H9 (cell line): ENCODE data around the gene PRODH. TPM values are rescaled to one million over a fixed set of nuclear protein-coding genes. Genes with fewer than 3 reads are reported as not detected.
"Not testable (repeated sequence)": the region's sequence is repeated elsewhere in the genome, so short reads cannot be mapped to it uniquely, and the experiment has no call there.

ENCODE experiments used
- DNase-seq: peaks from one replicate; pipeline ENCODE4 v3.0.0-alpha.2; 2017
- H2AFZ ChIP-seq: one replicate; pipeline ENCODE4 v1.6.1; 2013; ENCODE audit warnings: mild to moderate bottlenecking, low read length, control low read depth, moderate library complexity
- H2AK5ac ChIP-seq: 2 replicates; pipeline ENCODE4 v1.6.1; 2013; ENCODE audit warnings: low read length, control low read depth, mixed read lengths; ENCODE audit not compliant: insufficient read length
- H2BK120ac ChIP-seq: one replicate; pipeline ENCODE4 v1.6.1; 2013; ENCODE audit warnings: low read depth, mild to moderate bottlenecking, low read length, control low read depth, inconsistent platforms; ENCODE audit not compliant: poor library complexity, severe bottlenecking
- H2BK12ac ChIP-seq: 2 replicates; pipeline ENCODE4 v1.6.1; 2013; ENCODE audit warnings: low read length, control low read depth, mixed read lengths, low read depth; ENCODE audit not compliant: insufficient read length
- H2BK15ac ChIP-seq: 2 replicates; pipeline ENCODE4 v1.6.1; 2013; ENCODE audit warnings: low read depth, low read length, control low read depth
- H2BK20ac ChIP-seq: one replicate; pipeline ENCODE4 v1.6.1; 2013; ENCODE audit warnings: low read depth, mild to moderate bottlenecking, low read length, control low read depth, inconsistent platforms; ENCODE audit not compliant: poor library complexity, severe bottlenecking
- H2BK5ac ChIP-seq: 2 replicates; pipeline ENCODE4 v1.6.1; 2013; ENCODE audit warnings: low read length, control low read depth, mixed read lengths; ENCODE audit not compliant: insufficient read length
- H3K14ac ChIP-seq: 2 replicates; pipeline ENCODE4 v1.6.1; 2013; ENCODE audit warnings: low read length, control low read depth; ENCODE audit not compliant: insufficient read depth
- H3K18ac ChIP-seq: 2 replicates; pipeline ENCODE4 v1.6.1; 2013; ENCODE audit warnings: low read depth, mild to moderate bottlenecking, mixed read lengths, low read length, control low read depth; ENCODE audit not compliant: insufficient read length
- H3K23ac ChIP-seq: 2 replicates; pipeline ENCODE4 v1.6.1; 2013; ENCODE audit warnings: low read length, control low read depth, mixed read lengths, low read depth; ENCODE audit not compliant: insufficient read length
- H3K23me2 ChIP-seq: 2 replicates; pipeline ENCODE4 v1.6.1; 2013; ENCODE audit warnings: low read depth, mild to moderate bottlenecking, mixed read lengths, low read length, control low read depth; ENCODE audit not compliant: insufficient read length, poor library complexity, severe bottlenecking
- H3K27ac ChIP-seq: 2 replicates; pipeline ENCODE4 v1.5.1; 2013; ENCODE audit warnings: low read length, control low read depth, mixed read lengths, low read depth; ENCODE audit not compliant: insufficient read length
- H3K27me3 ChIP-seq: 2 replicates; pipeline ENCODE4 v1.6.1; 2013; ENCODE audit warnings: low read length, control low read depth, inconsistent platforms; ENCODE audit not compliant: insufficient read depth
- H3K4ac ChIP-seq: 2 replicates; pipeline ENCODE4 v1.6.1; 2013; ENCODE audit warnings: low read depth, mild to moderate bottlenecking, control low read depth, inconsistent platforms, low read length, moderate library complexity
- H3K4me1 ChIP-seq: 2 replicates; pipeline ENCODE4 v1.6.1; 2013; ENCODE audit warnings: low read length, control low read depth, inconsistent platforms; ENCODE audit not compliant: insufficient read depth
- H3K4me2 ChIP-seq: 2 replicates; pipeline ENCODE4 v1.6.1; 2013; ENCODE audit warnings: low read length, control low read depth, mixed read lengths; ENCODE audit not compliant: insufficient read length, insufficient read depth
- H3K56ac ChIP-seq: 2 replicates; pipeline ENCODE4 v1.6.1; 2013; ENCODE audit warnings: low read depth, mild to moderate bottlenecking, mixed read lengths, low read length, control low read depth; ENCODE audit not compliant: insufficient read length
- H3K79me1 ChIP-seq: 2 replicates; pipeline ENCODE4 v1.6.1; 2013; ENCODE audit warnings: low read depth, mild to moderate bottlenecking, moderate library complexity, low read length, control low read depth, inconsistent platforms; ENCODE audit not compliant: insufficient read depth, poor library complexity, severe bottlenecking
- H3K79me2 ChIP-seq: 2 replicates; pipeline ENCODE4 v1.6.1; 2013; ENCODE audit warnings: low read length, control low read depth, inconsistent platforms; ENCODE audit not compliant: insufficient read depth
- H3K9ac ChIP-seq: 2 replicates; pipeline ENCODE4 v1.6.1; 2013; ENCODE audit warnings: low read length, control low read depth, mixed read lengths; ENCODE audit not compliant: insufficient read length; ENCODE audit errors: extremely low read depth
- H3K9me3 ChIP-seq: one replicate; pipeline ENCODE4 v1.6.1; 2013; ENCODE audit warnings: low read depth, low read length, inconsistent platforms; ENCODE audit not compliant: control insufficient read depth
- H3T11ph ChIP-seq: one replicate; pipeline ENCODE4 v1.6.1; 2013; ENCODE audit warnings: mild to moderate bottlenecking, low read length, control low read depth, inconsistent platforms
- H4K20me1 ChIP-seq: one replicate; pipeline ENCODE4 v1.6.1; 2013; ENCODE audit not compliant: control insufficient read depth, insufficient read length, insufficient read depth
- H4K5ac ChIP-seq: 2 replicates; pipeline ENCODE4 v1.6.1; 2013; ENCODE audit warnings: low read depth, mild to moderate bottlenecking, mixed read lengths, low read length, control low read depth; ENCODE audit not compliant: insufficient read length
- H4K8ac ChIP-seq: replicated peaks from 2 replicates; pipeline ENCODE4 v1.6.1; 2013; ENCODE audit warnings: low read length, control low read depth, mixed read lengths, low read depth; ENCODE audit not compliant: insufficient read length
- H4K91ac ChIP-seq: 2 replicates; pipeline ENCODE4 v1.6.1; 2013; ENCODE audit warnings: low read depth, mild to moderate bottlenecking, moderate library complexity, mixed read lengths, low read length, control low read depth; ENCODE audit not compliant: insufficient read length
- H3K27ac Mint-ChIP-seq, 3 experiments: 2 replicates in 2 of 3; 3 replicates in 1 of 3; pipeline ENCODE4 v1.8.0; 2020 to 2021; ENCODE audit warnings: mixed read lengths in 3 of 3, mild to moderate bottlenecking in 1 of 3, moderate library complexity in 1 of 3
- H3K27me3 Mint-ChIP-seq: 2 replicates; pipeline ENCODE4 v1.8.0; 2021; ENCODE audit warnings: low read depth, mild to moderate bottlenecking, moderate library complexity, mixed read lengths
- H3K36me3 Mint-ChIP-seq, 3 experiments: 2 replicates in 2 of 3; 3 replicates in 1 of 3; pipeline ENCODE4 v1.8.0; 2020 to 2021; ENCODE audit warnings: low read depth in 3 of 3, mixed read lengths in 3 of 3; ENCODE audit not compliant: insufficient read depth in 1 of 3
- H3K4me1 Mint-ChIP-seq, 2 experiments: 2 replicates each; pipeline ENCODE4 v1.8.0; 2020; ENCODE audit warnings: mixed read lengths in 2 of 2
- H3K4me3 Mint-ChIP-seq, 2 experiments: 2 replicates in 1 of 2; 3 replicates in 1 of 2; pipeline ENCODE4 v1.8.0; 2020 to 2021; ENCODE audit warnings: mild to moderate bottlenecking in 2 of 2, mixed read lengths in 2 of 2, moderate library complexity in 1 of 2
- H3K9me3 Mint-ChIP-seq, 2 experiments: 2 replicates in 1 of 2; 3 replicates in 1 of 2; pipeline ENCODE4 v1.8.0; 2020; ENCODE audit warnings: mild to moderate bottlenecking in 2 of 2, mixed read lengths in 2 of 2, moderate library complexity in 1 of 2
- WGBS: extraction: QIAGEN DNeasy Blood & Tissue Kit; methylation state at CpG from one replicate; pipeline ENCODE4 v1.1.7; 2013; ENCODE audit warnings: missing lambda C conversion rate, low lambda C conversion rate, mixed read lengths; ENCODE audit not compliant: insufficient read length; ENCODE audit errors: extremely low coverage; 5-methylcytosine and 5-hydroxymethylcytosine counted together
- total RNA-seq: library from RNA; stranded (reverse); gene quantifications from 2 replicates; pipeline ENCODE4 v1.2.1, GENCODE V29; 2021
- TF ChIP-seq, protein P1 (sequence below): fragments of 200-600 bp; sonication (generic); conservative IDR thresholded peaks from 3 replicates; pipeline ENCODE4 v1.8.0; 2021; ENCODE audit warnings: antibody characterized with exemption, mild to moderate bottlenecking

Gene PRODH
- total RNA-seq, 1 experiment from 2014 or later, result 51.2 TPM

DNA sequence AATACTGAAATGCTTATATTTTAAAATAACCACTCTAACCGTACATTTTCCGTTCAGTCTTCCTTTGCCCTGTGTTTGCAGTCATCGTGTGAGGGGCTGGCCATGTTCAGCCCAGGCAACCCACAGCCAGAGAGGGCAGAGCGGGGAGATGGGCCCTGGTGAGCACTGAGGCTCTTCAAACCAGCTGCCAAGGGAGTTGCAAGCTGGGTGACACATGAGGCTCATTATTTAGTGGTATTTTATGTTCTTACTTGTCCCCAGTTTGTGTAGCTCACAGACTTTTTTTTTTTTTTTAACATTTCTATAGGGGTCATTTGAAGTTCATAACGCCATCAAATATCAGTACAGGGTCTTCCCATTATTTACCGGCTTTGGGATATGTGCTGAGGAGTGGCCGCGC, 48.0 kb downstream of the PRODH start:
- Mint-ChIP-seq H3K27me3 (no peaks in the 10 kb centered on the region), H3K27ac (no peak overlapping the region), H3K4me3 (no peak overlapping the region), H3K9me3 (peaks cover 2 to 3% of the 10 kb centered on the region in 2 experiments), H3K4me1 (no peaks in the 10 kb centered on the region), H3K36me3 (no peaks in the 10 kb centered on the region)
- Histone ChIP-seq H2BK20ac (no peak overlapping the region), H3K79me1 (no peaks in the 10 kb centered on the region), H2BK5ac (no peak overlapping the region), H2BK12ac (no peak overlapping the region), H2BK120ac (no peak overlapping the region), H3T11ph (no peak overlapping the region), H3K23ac (no peak overlapping the region), H3K9me3 (no peaks in the 10 kb centered on the region), H3K4me2 (no peak overlapping the region), H4K5ac (no peak overlapping the region), H3K4ac (no peak overlapping the region), H3K56ac (no peak overlapping the region), H3K4me1 (no peaks in the 10 kb centered on the region), H3K27me3 (no peaks in the 10 kb centered on the region), H4K8ac (no peak overlapping the region), H2AK5ac (no peak overlapping the region), H3K14ac (no peak overlapping the region), H2BK15ac (no peak overlapping the region), H3K18ac (no peak overlapping the region), H3K9ac (no peak overlapping the region), H3K23me2 (no peaks in the 10 kb centered on the region), H3K27ac (no peak overlapping the region), H4K20me1 (no peaks in the 10 kb centered on the region), H2AFZ (no peak overlapping the region), H4K91ac (no peak overlapping the region), H3K79me2 (no peaks in the 10 kb centered on the region)
- WGBS, result no CpG with 5 or more reads among the region's 8 CpGs
- TF ChIP-seq, protein P1, sequence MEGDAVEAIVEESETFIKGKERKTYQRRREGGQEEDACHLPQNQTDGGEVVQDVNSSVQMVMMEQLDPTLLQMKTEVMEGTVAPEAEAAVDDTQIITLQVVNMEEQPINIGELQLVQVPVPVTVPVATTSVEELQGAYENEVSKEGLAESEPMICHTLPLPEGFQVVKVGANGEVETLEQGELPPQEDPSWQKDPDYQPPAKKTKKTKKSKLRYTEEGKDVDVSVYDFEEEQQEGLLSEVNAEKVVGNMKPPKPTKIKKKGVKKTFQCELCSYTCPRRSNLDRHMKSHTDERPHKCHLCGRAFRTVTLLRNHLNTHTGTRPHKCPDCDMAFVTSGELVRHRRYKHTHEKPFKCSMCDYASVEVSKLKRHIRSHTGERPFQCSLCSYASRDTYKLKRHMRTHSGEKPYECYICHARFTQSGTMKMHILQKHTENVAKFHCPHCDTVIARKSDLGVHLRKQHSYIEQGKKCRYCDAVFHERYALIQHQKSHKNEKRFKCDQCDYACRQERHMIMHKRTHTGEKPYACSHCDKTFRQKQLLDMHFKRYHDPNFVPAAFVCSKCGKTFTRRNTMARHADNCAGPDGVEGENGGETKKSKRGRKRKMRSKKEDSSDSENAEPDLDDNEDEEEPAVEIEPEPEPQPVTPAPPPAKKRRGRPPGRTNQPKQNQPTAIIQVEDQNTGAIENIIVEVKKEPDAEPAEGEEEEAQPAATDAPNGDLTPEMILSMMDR, result no peak
- no peak for DNase-seq

GRCh38 chr22:18884465-18884864, 51.6 kb downstream of the PRODH start:
- not testable (repeated sequence) for H2BK120ac ChIP-seq, H4K8ac ChIP-seq, H3T11ph ChIP-seq, H3K9me3 ChIP-seq, H2BK20ac ChIP-seq, H3K23ac ChIP-seq, H3K27ac Mint-ChIP-seq, H4K20me1 ChIP-seq, H3K23me2 ChIP-seq, H2BK12ac ChIP-seq, H4K5ac ChIP-seq, H3K18ac ChIP-seq, H3K9me3 Mint-ChIP-seq, H3K79me2 ChIP-seq, H3K4me3 Mint-ChIP-seq, H3K79me1 ChIP-seq, H3K9ac ChIP-seq, H3K27me3 ChIP-seq, H3K4me1 Mint-ChIP-seq, H2BK15ac ChIP-seq, H3K56ac ChIP-seq, H2AFZ ChIP-seq, H3K4me2 ChIP-seq, H3K4me1 ChIP-seq, DNase-seq, H3K27me3 Mint-ChIP-seq, H3K4ac ChIP-seq, H3K14ac ChIP-seq, H2BK5ac ChIP-seq, H2AK5ac ChIP-seq, H3K36me3 Mint-ChIP-seq, H3K27ac ChIP-seq, H4K91ac ChIP-seq
- no CpG with 5 or more reads among the region's 4 CpGs for WGBS
